KOPT-K1 (cell line): ENCODE results near the gene SRP9.
"Not testable (repeated sequence)": the region's sequence is repeated elsewhere in the genome, so short reads cannot be mapped to it uniquely, and the experiment has no call there.

ENCODE experiments used
- H3K27ac ChIP-seq: fragments of 200-600 bp; sonication (generic); 2 replicates; pipeline ENCODE4 v1.5.1; 2016; ENCODE audit warnings: antibody characterized with exemption, mild to moderate bottlenecking, low read depth, low read length; ENCODE audit not compliant: poor library complexity, severe bottlenecking
- H3K36me3 ChIP-seq: fragments of 200-600 bp; sonication (generic); 2 replicates; pipeline ENCODE4 v1.5.1; 2017; ENCODE audit warnings: antibody characterized with exemption, mild to moderate bottlenecking, low read length, moderate library complexity; ENCODE audit not compliant: insufficient read depth
- H3K9me3 ChIP-seq: fragments of 200-600 bp; sonication (generic); 2 replicates; pipeline ENCODE4 v1.5.1; 2017; ENCODE audit warnings: antibody characterized with exemption, low read length, mild to moderate bottlenecking; ENCODE audit not compliant: insufficient read depth, poor library complexity, severe bottlenecking

SRP9 gene

DNA sequence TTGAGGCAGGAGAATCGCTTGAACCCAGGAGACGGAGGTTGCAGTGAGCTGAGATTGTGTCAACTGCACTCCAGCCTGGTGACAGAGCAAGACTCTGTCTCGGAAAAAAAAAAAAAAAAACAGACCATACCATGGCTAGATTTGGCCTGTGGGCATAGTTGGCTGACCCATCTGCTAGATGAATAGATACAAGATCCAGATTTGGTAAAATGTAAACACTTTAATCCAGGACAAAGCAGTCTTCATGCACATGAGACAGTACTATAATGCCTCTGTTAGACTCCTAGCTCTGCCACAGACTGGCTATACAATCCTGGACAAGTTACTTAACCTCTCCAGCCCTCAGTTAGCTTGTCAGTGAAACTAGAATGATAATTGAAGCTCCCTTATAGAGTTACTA, 27.9 kb upstream of the SRP9 start:
- Histone ChIP-seq H3K27ac (no peak overlapping the region), H3K36me3 (no peaks in the 10 kb centered on the region), H3K9me3 (no peaks in the 10 kb centered on the region)

DNA sequence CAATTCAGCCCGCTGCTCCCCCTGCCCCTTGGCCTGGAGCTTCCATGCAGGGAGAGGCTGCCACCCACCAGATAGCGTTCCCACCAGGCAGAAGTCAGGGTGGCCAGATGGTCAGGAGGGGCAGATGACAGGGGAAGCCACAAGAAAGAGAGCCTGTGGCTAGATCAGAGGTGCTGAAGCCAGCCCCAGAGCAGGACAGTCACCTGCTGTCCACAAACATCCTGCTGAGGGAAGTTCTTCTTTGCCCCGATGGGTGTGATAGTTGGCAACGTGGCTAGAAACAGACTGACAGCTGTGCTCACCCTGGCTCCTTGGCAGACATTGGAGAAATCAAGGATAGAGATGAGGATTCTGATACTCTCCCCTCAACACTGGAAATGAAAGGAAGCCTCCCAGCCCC, 27.2 kb upstream of the SRP9 start:
- no peaks in the 10 kb centered on the region for H3K9me3 ChIP-seq

DNA sequence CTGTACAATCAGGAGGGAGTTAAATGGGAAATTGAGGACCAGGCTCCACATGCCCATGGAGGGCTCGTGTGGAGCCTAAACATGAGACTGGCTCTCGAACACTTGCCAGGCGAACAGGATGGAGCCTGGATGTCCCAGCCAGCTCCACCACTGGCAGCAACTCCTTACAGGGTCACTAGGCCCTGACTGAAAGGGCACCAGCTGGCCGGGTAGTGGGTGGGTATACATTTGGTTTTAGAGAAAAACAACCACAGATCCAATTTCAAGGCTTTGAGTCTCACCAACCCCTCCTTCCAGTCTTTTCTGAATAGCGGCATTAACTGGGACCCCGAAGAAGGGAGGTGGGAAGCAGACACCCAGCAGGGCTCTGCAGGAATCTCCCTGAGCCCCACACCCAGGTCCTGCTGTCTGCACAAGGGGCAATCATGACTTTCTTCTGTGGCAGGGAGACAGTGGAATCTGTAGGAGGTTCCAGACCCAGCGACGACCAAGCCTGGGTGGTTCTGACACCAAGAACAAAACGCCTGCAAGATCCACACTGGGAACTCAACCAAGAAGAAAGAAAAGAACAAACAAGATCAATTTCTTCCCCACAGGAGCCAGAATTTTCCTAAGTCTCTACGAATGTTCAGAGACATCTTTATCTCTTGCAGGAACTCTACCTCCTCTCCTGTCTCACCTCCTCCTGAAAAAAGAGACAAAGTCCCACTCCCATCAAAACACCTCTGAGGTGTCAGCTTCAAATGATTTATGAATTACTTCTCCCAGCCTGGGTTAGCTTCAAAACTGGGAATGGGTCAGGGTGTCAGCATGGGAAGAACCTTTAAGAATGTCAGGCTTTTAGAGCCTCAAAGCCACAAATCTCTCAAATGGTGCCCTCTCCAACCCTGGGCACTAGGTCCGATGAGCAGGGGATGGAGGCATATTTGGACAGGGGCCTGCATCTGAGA, 26.5 kb upstream of the SRP9 start:
- Histone ChIP-seq H3K9me3 (no peaks in the 10 kb centered on the region), H3K27ac (no peak overlapping the region), H3K36me3 (no peaks in the 10 kb centered on the region)

More for the DNA sequence above, 27.2 kb upstream of the SRP9 start:
- H3K27ac ChIP-seq: no peak overlapping the region
- H3K36me3 ChIP-seq: no peaks in the 10 kb centered on the region

DNA sequence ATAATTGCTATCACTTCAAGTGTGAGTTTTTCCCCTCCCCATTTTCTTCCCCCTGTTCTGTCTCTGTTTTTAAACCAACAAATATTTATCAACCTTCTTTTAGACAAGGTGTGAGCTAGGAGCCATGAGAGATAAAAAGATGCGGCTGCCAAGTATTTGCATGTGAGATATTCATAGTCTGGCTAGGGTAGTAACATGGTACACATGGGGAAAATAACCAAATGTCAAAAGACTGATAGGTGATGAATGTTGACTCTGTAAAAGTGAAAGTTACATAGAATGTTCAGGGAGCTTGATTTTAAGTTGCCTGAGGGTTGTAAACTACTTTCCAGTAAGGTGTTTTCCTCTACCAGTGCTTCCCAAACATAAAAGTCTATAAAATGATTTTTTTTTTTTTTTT, 25.4 kb upstream of the SRP9 start:
- Histone ChIP-seq H3K9me3 (no peaks in the 10 kb centered on the region), H3K36me3 (no peaks in the 10 kb centered on the region), H3K27ac (no peak overlapping the region)

DNA sequence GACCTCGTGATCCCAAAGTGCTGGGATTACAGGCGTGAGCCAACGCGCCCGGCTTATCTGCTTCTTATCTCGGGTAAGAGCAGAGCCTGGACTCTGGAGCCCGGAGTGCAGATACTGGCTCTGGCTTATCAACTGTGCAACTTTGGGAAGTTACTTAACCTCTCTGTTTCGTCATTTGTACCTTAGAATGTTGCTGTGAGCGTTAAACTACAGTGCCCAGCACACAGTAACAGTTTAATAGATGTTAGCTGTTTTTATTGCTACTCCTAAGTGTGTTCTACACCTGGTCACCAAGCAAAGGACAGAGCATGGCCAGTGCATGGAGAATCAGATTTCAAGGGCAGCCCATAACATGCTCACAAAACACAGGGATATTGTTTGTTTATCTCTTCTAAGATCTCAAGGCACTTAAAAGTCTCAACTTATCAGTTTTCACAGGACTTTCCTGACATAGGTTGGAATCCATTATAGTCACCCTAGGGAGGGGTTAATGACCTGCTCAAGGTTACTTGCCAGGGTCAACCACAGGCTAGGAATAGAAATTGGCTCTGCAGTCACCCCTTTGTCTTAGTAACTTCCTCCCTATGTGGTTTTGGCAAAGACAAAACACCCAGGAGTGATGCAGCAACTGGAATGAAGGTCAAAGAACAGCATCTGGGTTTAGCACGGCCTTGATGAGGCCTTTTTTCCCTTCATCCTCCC, 22.5 kb upstream of the SRP9 start:
- H3K27ac ChIP-seq: no peak overlapping the region
- no peaks in the 10 kb centered on the region for H3K36me3 ChIP-seq
- no peaks in the 10 kb centered on the region for H3K9me3 ChIP-seq

DNA sequence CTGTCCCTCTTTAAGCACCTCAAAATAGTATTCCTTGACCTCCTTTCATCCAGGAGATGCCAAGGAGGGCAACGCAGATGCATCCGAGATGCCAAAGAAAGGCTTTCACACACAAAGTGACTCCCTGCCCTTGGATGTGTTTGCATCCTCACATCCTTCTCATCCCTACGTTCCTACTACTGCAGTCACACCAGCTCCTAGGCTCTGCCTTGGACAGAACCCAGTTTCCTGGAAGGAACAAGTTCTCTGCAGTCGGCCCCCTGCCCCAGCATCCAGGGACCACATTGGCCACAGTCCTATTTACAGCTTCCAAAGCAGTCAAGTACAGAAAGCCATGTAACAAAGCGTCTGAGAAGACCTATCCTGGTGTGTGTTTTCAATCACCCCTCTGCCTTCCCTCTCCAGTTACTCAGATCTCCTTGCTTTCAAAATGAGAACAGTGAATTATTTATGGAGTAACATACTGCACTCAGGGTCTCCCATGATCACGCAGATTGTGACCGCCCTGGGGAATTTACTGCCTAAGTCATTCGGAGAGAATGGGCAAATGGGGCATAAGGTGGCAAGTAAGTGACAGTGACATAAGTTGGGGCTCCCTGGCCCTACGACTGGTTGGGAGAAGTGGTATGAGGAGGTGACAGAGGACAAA, 21.8 kb upstream of the SRP9 start:
- H3K9me3 ChIP-seq: no peaks in the 10 kb centered on the region
- H3K27ac ChIP-seq: no peak overlapping the region
- H3K36me3 ChIP-seq: no peaks in the 10 kb centered on the region

DNA sequence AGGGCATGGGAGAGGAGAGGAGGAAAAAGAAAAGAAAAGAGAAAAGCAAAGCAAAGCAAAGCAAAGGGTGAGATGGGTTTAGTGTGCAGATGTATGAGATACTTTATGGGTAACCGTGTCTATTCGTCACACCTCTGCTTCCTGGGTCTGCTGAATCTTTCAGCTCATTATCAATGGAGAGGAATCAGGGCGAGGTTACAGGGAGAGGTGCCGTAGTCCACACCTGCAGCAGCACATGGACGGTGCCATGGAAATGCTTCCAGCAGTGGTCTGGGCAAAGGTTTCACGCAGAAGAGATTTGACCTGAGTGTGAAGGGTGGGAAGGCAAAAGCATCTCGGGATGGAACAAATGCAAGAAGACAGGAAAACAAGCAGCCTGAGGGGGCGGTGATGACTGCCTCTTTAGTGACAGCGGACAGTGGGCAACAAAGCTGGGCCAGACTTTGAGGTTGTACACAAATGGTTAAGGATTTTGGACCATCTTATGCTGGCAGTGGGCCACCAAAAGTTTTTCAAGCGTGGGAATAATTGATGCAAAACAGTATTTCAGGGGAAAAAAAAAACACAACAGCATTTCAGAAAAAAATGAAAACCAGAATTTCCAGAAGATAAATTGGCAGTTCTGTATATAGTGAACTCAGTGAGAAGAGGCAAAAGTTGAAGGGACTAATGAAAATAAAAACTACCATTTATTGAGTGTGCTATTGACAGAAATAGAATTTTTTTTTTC, 19.5 kb upstream of the SRP9 start:
- H3K36me3 ChIP-seq: no peaks in the 10 kb centered on the region
- no peak overlapping the region for H3K27ac ChIP-seq
- H3K9me3 ChIP-seq: no peaks in the 10 kb centered on the region

DNA sequence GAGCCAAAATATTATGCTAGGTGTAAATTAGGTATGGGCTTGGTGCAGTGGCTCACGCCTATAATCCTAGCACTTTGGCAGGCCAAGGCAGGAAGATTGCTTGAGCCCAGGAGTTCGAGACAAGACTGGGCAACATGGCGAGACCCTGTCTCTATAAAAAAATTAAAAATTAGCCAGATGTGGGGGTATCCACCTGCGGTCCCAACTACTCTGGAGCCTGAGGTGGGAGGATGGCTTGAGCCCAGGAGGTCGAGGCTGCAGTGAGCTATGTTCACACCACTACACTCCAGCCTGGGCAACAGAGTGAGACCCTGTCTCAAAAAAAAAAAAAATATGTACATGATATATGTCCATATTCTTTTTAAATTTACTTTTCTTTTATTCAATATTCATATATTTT, 17.7 kb upstream of the SRP9 start:
- H3K27ac ChIP-seq, H3K36me3 ChIP-seq, H3K9me3 ChIP-seq: not testable (repeated sequence)

DNA sequence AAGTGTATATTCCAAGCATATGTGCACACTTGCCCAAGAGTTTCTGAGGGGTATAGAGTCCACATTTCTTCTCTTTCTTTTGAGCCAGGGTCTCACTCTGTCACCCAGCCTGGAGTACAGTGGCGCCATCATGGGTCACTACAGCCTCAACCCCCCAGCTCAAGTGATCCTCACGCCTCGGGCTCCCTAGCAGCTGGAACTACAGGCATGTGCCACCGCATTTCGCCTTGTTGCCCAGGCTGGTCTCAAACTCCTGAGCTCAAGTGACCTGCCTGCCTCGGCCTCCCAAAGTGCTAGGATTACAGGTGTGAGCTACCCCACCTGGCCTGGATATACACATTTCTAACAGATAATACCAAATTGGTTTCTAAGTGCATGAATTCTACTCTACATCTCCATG, 17.1 kb upstream of the SRP9 start:
- Histone ChIP-seq H3K27ac (no peak overlapping the region), H3K9me3 (no peaks in the 10 kb centered on the region), H3K36me3 (no peaks in the 10 kb centered on the region)

DNA sequence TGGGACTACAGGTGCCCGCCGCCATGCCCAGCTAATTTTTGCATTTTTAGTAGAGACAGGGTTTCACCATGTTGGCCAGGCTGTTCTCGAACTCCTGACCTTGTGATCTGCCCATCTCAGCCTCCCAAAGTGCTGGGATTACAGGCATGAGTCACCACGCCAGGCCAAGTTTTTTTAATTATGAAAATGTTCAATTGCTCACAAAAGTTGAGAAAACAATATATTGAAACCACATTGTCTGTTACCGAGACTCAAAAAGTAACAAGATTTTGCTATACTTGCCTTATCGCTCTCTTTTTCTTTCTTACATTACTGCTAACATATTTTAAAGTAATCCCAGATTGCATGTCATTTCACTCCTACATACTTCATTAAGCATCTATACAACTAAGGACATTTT, 16.2 kb upstream of the SRP9 start:
- not testable (repeated sequence) for H3K36me3 ChIP-seq, H3K9me3 ChIP-seq, H3K27ac ChIP-seq

DNA sequence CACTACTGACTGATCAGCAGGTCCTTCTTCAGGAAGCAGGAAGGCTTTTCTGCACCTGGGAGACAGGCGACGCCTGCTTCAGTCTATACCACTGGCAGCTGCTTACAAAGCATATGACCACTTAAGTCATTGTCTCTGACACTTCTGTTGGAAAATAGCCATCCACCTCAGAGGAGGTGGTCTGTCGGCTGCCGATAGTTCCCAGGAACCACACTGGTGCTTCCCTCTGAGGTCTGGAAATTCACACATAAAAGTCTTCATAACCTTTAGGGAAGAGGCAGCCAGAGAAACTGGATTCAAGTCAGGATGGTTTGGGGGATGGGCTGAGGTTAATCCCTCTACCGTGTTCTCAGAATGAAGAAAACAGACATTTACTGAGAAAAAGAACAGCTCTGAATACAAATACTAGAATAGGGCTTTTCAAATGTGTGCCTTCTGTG, 15.6 kb upstream of the SRP9 start:
- Histone ChIP-seq H3K9me3 (no peaks in the 10 kb centered on the region), H3K36me3 (no peaks in the 10 kb centered on the region), H3K27ac (no peak overlapping the region)

DNA sequence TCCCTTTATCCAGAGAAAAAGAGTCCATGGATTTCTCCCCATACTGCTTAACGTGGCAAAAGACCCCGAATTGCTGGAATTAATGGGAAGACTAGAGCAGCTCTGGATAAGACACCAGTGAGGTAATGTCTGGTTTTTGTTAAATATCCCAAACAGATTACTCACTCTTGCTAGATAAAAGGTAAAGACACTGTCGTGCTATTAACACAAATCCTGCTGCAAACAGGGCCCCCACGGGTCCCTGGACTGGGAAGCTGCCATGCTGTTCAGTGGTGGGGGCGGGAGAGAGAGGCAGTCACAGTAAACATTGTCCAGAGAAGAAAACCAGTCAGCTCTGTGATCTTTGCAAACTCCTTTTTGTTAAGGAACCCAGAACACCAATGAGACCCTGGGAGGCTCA, 15.2 kb upstream of the SRP9 start:
- no peaks in the 10 kb centered on the region for H3K36me3 ChIP-seq
- H3K27ac ChIP-seq: no peak overlapping the region
- H3K9me3 ChIP-seq: no peaks in the 10 kb centered on the region

DNA sequence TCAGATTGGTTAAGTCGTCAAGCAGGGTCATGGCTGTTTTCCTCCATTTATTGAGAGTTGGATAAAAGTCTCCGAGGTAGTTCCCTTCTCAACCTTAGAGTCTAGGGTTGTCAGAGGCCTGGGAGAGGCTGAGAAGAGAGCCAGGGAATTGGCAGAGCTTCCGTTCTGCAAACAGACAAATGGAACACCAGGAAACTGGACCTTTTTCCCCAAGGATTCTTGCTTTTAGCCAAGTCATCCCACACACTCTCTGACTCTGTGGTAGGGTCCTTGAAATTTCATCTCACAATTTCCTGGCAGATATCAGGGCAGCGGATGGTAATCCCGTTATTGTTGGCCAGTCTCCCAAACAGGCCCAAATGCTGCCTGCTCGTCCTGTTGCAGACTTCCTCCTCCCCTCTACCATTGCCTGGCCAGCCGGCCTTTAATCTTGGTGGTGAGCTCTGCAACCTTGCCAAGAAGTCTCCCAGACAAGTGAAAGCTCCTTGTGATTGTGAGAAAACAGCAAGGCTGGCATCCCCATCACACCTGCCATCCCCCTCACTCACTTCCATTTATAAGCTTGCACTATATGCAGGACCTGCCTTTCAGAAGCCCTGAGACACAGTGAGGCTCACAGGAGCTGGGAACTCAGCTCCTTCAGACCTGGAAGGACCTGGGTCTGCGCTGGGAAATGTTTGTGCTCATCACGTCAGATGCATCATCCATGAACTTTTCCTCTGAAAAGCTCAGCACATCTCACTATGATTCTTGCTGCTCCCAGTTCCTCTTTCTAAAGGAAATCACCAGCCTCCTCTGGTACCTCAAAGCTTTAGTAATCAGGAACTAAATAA, 13.7 kb upstream of the SRP9 start:
- Histone ChIP-seq H3K9me3 (no peaks in the 10 kb centered on the region), H3K36me3 (no peaks in the 10 kb centered on the region), H3K27ac (no peak overlapping the region)

DNA sequence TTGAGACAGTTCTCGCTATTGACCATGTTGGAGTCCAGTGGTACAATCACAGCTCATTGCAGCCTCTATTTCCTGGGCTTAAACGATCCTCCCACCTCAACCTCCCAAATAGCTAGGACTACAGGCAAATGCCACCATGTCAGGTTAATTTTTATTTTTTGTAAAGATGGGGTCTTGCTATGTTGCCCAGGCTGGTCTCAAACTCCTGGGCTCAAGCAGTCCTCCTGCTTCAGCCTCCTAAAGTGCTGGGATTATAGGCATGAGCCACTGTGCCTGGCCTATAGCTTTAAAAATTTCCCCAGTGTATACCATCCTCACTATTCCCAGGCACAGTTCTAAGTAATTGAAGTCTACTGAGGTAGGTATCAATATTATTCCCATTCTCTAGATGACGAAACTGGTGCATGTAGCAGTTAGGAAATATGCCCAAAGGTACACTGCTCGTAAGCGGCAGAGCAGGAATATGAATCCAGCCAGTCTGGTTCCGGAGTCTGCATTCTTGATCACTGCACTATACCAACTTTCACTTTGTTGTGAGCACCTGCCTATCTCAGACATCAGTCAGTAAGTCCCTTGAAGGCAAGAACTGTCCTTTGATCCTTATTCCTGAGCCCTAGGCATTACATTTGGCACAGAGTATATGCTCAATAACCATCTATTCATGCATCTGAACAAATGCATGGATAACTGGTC, 11.5 kb upstream of the SRP9 start:
- Histone ChIP-seq H3K36me3 (no peaks in the 10 kb centered on the region), H3K27ac (no peak overlapping the region), H3K9me3 (no peaks in the 10 kb centered on the region)
